Ovary (tissue), 9 donors: Measurements from ENCODE around the gene ROBO2. TPM values are rescaled to one million over a fixed set of nuclear protein-coding genes. Genes with fewer than 3 reads are reported as not detected.

ENCODE experiments used
- DNase-seq, 5 donors: peaks; one replicate each; pipeline ENCODE4 v3.0.0-alpha.2; 2019 to 2020
- H3K27ac ChIP-seq, 2 donors: fragments of 200-600 bp; one replicate each; pipeline versions ENCODE4 v1.5.1 to v1.8.0; 2019 to 2022
- H3K27me3 ChIP-seq: fragments of 200-600 bp; one replicate; pipeline ENCODE4 v1.8.0; 2022
- H3K36me3 ChIP-seq: fragments of 200-600 bp; sonication (generic); one replicate; pipeline ENCODE4 v1.5.1; 2019
- H3K4me1 ChIP-seq: one replicate; pipeline ENCODE4 v1.8.1; 2013; ENCODE audit warnings: mild to moderate bottlenecking, moderate library complexity; ENCODE audit not compliant: insufficient read depth
- H3K4me3 ChIP-seq: fragments of 200-600 bp; sonication (generic); one replicate; pipeline ENCODE4 v1.5.1; 2017
- H3K9me3 ChIP-seq, 2 donors: fragments of 200-600 bp in 1 of 2; sonication (generic) in 1 of 2; one replicate each; pipeline versions ENCODE4 v1.5.1 to v1.8.1; 2013 to 2019; ENCODE audit warnings: mild to moderate bottlenecking in 1 of 2, moderate library complexity in 1 of 2
- EP300 ChIP-seq: sonication (generic); formaldehyde crosslinking; IDR thresholded peaks from one replicate; pipeline ENCODE4 v1.6.1; 2017; ENCODE audit warnings: antibody characterized with exemption
- POLR2A ChIP-seq: fragments of 450-650 bp; IDR thresholded peaks from one replicate; pipeline ENCODE4 v1.6.1; 2017; ENCODE audit warnings: antibody characterized with exemption, mild to moderate bottlenecking, moderate library complexity
- WGBS, 3 donors: extraction: QIAGEN DNeasy Blood & Tissue Kit in 1 of 3; methylation state at CpG; one replicate each; pipeline versions ENCODE4 v1.1.5 to v1.1.7; 2013 to 2017; 5-methylcytosine and 5-hydroxymethylcytosine counted together
- intact Hi-C, 4 donors: fragments of 100-400 bp; cut with DNase I; formaldehyde crosslinking; loops; one replicate each; pipeline versions ENCODE4 v1.11.0 to v1.15.1; 2022 to 2023
- polyA plus RNA-seq, 2 donors: library from polyadenylated mRNA; stranded (reverse); fragments of 200-250 nt in 1 of 2; fragments of 350-450 nt in 1 of 2; fragmentation: Illumina TruSeq in 1 of 2; extraction: RNeasy Lipid Tissue Mini Kit (QIAGEN cat#74804) in 1 of 2; gene quantifications; one replicate each; pipeline ENCODE4 v1.2.3, GENCODE V29; 2013 to 2014
- total RNA-seq, 7 donors: library from RNA; depleted of rRNA in 2 of 7; stranded (reverse); fragments of >200 nt in 2 of 7; fragmentation: NEBNext Ultra II Directional in 3 of 7; extraction: Animal tissue kit (Norgen Biotek cat#: 25700) in 3 of 7; gene quantifications; one replicate each; pipeline versions ENCODE4 v1.1.0 to v1.2.4, GENCODE V29; 2016 to 2023
- TF ChIP-seq, protein P1 (sequence below), 3 donors: fragments of 450-650 bp in 2 of 3; fragments of 200-600 bp in 1 of 3; IDR thresholded peaks; one replicate each; pipeline versions ENCODE4 v1.5.1 to v1.8.0; 2016 to 2022; ENCODE audit warnings: antibody characterized with exemption in 3 of 3, mild to moderate bottlenecking in 1 of 3
- donor health status: DM: no; HTN: no; CAD: no; lungs with moderate emphysema.
- donor health status: DM: no; HTN: no; CAD: no.
- donor health status: Bipolar disorder and iron deficiency.
- donor health status: DM: yes; HTN: yes; CAD: no.
- donor health status: DM: no; HTN: no; CAD: no.
- donor health status: DM: yes; HTN: yes; CAD: no.

The ROBO2 gene
- total and polyA plus RNA-seq, 9 donors: 3.4 to 14.8 (median 5.6) TPM

DNA sequence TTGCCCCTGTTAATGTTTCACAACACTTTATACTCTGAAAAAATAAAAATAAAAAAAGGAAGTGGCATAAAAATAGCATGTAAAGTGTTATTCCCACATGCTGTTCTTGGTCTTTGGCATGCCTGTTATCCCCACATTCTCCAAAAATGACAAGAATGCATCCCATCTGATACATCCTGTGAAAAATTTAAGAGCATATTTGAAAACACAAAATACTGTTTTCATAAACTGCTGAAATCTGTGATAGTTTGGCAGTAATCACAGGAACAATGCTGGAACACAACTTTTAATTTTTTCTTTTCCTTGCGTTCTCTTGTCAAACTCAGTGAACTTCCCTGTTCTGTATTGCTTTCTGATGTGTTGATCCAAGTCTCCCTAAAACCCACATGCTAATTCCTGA is 288.8 kb downstream of the ROBO2 start:
- intact Hi-C loops: no loop called here
- H3K4me3 ChIP-seq: no peak overlapping the region

DNA sequence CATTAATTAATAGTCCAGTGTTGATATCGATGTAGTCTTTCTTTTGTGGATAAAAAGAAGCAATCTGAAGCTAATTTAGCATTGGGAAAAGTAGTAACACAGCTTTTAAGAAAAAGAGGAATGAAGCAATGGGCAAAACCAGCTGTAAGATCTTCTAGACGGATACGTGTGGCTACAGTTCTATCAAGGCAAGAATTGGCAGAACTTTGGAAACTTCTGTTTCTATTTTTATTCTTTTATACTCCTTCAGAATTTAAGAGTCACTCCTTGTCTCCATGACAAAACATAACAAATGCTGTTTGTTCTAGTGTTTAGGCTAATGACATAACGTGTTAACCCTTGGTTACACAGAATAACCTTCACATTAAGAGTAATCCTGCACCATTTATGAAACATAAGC is 289.2 kb downstream of the ROBO2 start:
- intact Hi-C loops: no loop called here
- TF ChIP-seq POLR2A (no peak), EP300 (no peak)
- TF ChIP-seq, protein P1, sequence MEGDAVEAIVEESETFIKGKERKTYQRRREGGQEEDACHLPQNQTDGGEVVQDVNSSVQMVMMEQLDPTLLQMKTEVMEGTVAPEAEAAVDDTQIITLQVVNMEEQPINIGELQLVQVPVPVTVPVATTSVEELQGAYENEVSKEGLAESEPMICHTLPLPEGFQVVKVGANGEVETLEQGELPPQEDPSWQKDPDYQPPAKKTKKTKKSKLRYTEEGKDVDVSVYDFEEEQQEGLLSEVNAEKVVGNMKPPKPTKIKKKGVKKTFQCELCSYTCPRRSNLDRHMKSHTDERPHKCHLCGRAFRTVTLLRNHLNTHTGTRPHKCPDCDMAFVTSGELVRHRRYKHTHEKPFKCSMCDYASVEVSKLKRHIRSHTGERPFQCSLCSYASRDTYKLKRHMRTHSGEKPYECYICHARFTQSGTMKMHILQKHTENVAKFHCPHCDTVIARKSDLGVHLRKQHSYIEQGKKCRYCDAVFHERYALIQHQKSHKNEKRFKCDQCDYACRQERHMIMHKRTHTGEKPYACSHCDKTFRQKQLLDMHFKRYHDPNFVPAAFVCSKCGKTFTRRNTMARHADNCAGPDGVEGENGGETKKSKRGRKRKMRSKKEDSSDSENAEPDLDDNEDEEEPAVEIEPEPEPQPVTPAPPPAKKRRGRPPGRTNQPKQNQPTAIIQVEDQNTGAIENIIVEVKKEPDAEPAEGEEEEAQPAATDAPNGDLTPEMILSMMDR (IDR thresholded peaks at IDR 0.05): no peak

More for the DNA sequence above, 288.8 kb downstream of the ROBO2 start:
- Histone ChIP-seq H3K4me1 (peaks cover 2% of the 10 kb centered on the region), H3K9me3 (no peaks in the 10 kb centered on the region), H3K27me3 (no peaks in the 10 kb centered on the region), H3K36me3 (no peaks in the 10 kb centered on the region), H3K27ac (no peak overlapping the region)
- no peak for TF ChIP-seq POLR2A
- TF ChIP-seq EP300: no peak
- TF ChIP-seq, protein P1 (IDR thresholded peaks at IDR 0.05): no peak
- 6 to 9% (median 9%) methylated on average over 1 of the region's 1 CpG for WGBS, 3 donors
- DNase-seq: no peak

GRCh38 chr3:77338195-77338594 is 298.3 kb downstream of the ROBO2 start:
- TF ChIP-seq POLR2A: no peak
- TF ChIP-seq EP300: no peak
- TF ChIP-seq, protein P1 (IDR thresholded peaks at IDR 0.05): no peak
- Histone ChIP-seq H3K27me3 (no peaks in the 10 kb centered on the region), H3K4me3 (no peak overlapping the region), H3K27ac (no peak overlapping the region), H3K4me1 (peaks cover 1% of the 10 kb centered on the region), H3K9me3 (no peaks in the 10 kb centered on the region), H3K36me3 (no peaks in the 10 kb centered on the region)
- intact Hi-C loops: no loop called here
- DNase-seq: no peak
- whole genome bisulfite sequencing, 3 donors: 19 to 45% (median 29%) methylated on average over 5 of the region's 5 CpGs

More for the DNA sequence above, 289.2 kb downstream of the ROBO2 start:
- Histone ChIP-seq H3K4me3 (no peak overlapping the region), H3K36me3 (no peaks in the 10 kb centered on the region), H3K27me3 (no peaks in the 10 kb centered on the region), H3K9me3 (no peaks in the 10 kb centered on the region), H3K27ac (no peak overlapping the region), H3K4me1 (no peaks in the 10 kb centered on the region)
- WGBS, 3 donors: 6 to 11% (median 7%) methylated on average over 4 of the region's 4 CpGs
- DNase-seq: no peak

- H3K9me3 ChIP-seq: no peaks in the 10 kb centered on the region
- peaks cover 1% of the 10 kb centered on the region for H3K4me1 ChIP-seq
- 94 to 98% (median 96%) methylated on average over 6 of the region's 6 CpGs for WGBS, 3 donors
- no peak for DNase-seq
- H3K27ac ChIP-seq: no peak overlapping the region
- no peaks in the 10 kb centered on the region for H3K27me3 ChIP-seq
- TF ChIP-seq POLR2A: no peak
- no peak for TF ChIP-seq EP300
- TF ChIP-seq, protein P1 (IDR thresholded peaks at IDR 0.05): no peak
- intact Hi-C loops: no loop called here
- no peak overlapping the region for H3K4me3 ChIP-seq
- H3K36me3 ChIP-seq: no peaks in the 10 kb centered on the region
These were observed 302.1 kb downstream of the ROBO2 start for GRCh38 chr3:77342027-77342426.

GRCh38 chr3:77342688-77343087 is 302.8 kb downstream of the ROBO2 start:
- Histone ChIP-seq H3K4me1 (peaks cover 1% of the 10 kb centered on the region), H3K9me3 (no peaks in the 10 kb centered on the region), H3K4me3 (no peak overlapping the region), H3K36me3 (no peaks in the 10 kb centered on the region), H3K27me3 (no peaks in the 10 kb centered on the region), H3K27ac (no peak overlapping the region)
- 94 to 95% (median 94%) methylated on average over 5 of the region's 5 CpGs for WGBS, 3 donors
- intact Hi-C loops: no loop called here
- no peak for TF ChIP-seq EP300
- TF ChIP-seq, protein P1 (IDR thresholded peaks at IDR 0.05): no peak
- TF ChIP-seq POLR2A: no peak
- no peak for DNase-seq
